ENCODE results near the gene SH3BP1.

The SH3BP1 gene

DNA sequence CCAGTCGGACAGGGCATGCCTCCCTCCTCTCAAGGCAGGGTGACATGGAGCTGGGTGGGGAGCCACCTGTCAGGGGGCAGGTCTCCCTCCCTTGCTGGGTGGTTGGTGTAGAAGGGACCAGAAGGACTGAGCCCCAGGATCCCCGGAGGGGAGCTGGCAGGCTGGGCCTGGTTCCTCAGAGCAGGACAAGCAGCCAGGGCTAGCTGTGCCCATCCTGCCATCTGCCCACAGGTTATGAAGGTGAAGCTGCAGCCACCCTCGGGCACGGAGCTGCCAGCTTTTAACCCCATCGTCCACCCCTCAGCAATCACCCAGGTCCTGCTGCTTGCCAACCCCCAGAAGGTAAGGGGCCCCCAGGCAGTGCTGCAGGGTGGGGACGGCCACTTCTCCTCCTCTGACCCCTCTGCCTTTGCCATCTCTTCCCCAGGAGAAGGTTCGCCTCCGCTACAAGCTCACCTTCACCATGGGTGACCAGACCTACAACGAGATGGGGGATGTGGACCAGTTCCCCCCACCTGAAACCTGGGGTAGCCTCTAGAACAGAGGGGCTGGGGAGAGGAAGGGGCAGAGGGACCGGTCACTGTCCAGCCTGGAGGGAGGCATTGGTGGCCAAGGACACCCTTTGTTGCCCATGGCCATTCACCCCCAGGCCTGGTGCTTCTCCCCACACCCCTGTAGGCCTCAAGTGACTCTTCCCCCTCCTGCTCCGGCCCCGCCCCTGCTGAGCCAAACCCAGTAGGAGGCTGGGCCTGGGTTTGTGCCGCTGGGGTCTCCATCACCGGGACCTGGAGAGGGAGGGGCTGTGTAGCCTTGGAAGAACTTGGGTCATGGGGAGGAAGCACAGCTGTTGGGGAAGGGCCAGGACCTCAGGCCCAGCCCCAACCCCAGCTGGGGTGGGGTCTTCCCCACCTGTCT lies 7.0 kb upstream of the SH3BP1 start:
- DNase-seq (ENCODE audit: low spot score) = no peak
- FAIRE-seq = no peak

DNA sequence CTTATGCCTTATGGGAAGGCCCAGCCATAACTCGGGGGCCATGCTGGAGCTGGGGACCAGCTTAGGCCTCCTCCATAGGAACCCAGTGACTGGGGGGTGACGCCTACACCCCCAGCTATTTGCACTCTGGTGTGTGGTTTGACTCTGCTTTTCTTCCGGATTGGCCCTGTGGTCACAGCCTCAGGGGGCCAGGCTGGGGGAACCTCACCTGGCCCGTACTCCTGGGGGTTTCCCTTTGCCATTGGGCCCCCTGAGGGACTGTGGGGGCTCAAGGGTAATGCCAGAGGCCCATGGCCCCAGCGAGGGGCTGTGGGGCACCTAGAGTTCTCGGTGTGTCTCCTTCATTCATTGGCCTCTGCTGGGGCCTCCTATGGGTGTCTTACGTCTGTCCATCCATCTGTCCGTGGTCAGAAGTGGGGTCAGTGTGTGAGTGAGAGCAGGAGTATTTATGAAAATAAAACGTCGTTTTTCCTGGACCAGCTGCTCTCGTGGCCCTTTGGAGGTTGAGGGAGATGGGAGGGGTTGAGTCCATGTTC lies 6.3 kb upstream of the SH3BP1 start:
- FAIRE-seq (no peak), DNase-seq (ENCODE audit: low spot score) (no peak)

DNA sequence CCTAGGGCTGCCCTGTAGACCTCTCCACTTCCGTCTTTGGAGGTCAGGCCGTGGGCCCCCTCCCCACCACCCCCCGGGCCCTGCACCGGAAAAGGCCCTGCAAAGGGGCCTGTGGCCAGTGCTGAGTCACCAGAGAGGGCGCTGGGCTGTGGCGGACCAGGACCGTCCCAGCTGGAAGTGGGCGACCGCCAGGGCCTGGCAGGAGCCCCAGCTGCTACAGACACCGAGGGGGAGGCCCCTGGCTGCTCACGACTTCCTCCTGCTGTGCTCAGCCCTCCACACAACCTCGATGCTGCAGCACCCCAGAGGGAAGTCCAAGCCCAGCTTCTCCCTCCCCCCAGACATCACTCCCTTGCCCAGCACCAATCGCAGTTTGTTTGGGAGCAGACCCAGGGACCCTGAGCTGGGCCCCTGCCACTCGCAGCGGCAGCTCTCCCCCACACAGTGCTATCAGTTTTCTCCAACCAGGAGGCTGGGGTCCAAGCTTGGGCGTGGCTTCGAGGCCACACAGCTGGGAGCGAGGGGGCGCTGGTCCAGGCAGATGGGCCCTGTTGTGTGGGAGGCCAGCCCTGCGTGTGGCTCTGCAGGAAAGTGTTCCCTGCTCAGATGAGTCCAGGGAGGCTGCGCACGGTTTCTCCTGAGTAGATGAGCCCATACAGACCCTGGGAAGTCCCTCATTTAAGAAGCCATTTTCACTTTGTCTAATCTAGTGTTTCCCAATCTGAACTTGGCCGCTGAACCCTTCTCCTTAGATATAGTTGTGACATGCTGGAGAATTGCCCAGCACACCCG lies 5.6 kb upstream of the SH3BP1 start:
- FAIRE-seq (peak; percentile 77), DNase-seq (ENCODE audit: low spot score) (peak; percentile 80)

DNA sequence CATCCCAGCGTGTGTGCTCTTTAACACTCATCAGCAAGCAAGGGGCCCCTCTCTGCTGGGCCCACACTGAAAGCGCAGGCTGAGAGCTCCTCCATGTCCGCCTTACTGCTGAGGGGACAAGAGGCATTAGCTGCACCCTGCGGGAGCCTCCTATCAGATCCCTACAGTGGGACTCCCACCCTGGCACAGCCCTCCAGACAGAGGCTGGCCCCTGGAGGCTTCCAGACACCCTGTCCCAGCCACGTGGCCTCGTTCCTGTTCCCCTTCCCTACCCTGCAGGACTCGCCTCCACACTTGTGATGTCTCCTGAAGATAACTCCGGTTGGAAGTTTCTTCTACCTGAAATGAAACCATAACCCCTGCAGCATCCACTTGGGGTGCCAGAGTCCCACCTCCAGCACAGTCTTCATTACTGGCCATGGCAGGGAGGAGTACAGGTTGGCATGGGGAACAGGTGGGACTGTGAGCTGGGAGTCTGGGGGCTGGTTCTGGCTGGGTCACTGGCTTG lies 5.0 kb upstream of the SH3BP1 start:
- no peak for DNase-seq (ENCODE audit: low spot score)
- no peak for FAIRE-seq

DNA sequence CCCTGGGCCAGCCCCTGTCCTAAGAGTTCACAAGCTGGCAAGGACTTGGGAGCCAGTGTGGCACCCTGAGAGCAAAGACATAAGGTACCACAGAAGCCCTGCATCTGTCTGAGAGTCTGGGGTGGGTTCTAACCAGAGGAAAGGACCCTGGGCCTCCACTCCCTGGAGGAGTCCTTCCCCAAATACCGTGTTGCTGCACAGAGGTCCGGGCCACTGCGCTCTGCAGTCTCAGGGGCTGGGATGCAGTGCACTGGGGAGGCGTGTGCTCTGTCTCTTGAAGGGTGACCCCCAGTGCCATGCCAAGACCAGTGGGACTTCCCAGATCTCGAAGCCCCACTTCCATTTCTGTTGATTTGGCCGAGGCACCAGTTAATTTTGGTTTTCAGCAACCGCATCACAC lies 4.3 kb upstream of the SH3BP1 start:
- DNase-seq (ENCODE audit: low spot score) (no peak), FAIRE-seq (no peak)

DNA sequence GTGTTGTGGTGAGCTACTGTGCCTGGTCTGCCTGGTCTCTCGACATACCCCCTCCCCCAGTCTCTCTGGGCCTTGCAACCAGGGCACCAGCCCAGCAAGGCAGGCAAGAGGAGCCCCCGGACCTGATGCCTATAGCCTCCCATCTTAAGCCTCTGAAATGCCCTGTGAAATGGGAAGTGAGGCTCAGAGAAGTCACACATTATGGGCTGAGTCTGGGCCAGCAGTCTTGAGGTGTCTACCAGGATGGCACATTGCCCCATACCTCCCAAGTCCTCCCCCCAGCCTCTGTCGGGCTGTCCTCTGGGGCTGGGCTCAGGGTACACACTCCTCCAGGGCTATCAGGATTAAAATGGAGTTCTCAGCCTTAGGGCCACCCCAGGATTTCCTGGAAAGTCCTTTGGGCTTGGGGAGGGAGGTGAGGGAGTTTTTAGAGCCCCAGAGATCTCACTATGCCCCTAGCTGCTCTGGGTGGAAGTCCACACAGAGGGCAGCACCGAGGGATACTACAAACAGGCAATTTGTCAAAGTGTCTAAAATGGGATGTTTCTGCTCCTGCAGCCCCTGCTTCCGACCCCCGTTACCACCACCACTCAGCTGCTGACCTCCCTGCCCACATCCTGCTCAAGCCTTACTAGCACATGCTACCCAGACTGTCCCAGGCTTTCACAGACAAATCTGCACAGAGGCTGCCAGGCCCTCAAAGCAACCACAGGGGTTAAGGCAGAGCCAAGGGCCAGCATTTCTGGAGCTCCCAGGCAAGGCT lies 3.1 kb upstream of the SH3BP1 start:
- peak; percentile 5 for DNase-seq (ENCODE audit: low spot score)

DNA sequence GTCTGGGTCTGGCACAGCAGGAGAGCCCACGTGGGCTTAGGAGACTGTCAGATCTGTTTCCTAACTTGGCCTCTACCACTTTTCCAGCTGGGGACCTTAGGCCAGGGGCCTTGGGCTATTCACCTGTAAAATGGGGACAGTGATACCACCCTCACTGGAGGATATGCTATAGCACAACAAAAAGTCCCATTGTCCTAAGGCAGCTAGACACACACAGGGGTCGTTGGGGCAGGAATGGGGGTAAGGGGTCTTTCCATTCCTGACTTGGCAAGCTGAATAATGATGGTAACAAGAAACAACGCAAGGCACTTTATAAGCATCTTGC lies 2.6 kb upstream of the SH3BP1 start:
- FAIRE-seq (no peak), DNase-seq (ENCODE audit: low spot score) (no peak)

More for the DNA sequence above, 3.1 kb upstream of the SH3BP1 start:
- no peak for FAIRE-seq

DNA sequence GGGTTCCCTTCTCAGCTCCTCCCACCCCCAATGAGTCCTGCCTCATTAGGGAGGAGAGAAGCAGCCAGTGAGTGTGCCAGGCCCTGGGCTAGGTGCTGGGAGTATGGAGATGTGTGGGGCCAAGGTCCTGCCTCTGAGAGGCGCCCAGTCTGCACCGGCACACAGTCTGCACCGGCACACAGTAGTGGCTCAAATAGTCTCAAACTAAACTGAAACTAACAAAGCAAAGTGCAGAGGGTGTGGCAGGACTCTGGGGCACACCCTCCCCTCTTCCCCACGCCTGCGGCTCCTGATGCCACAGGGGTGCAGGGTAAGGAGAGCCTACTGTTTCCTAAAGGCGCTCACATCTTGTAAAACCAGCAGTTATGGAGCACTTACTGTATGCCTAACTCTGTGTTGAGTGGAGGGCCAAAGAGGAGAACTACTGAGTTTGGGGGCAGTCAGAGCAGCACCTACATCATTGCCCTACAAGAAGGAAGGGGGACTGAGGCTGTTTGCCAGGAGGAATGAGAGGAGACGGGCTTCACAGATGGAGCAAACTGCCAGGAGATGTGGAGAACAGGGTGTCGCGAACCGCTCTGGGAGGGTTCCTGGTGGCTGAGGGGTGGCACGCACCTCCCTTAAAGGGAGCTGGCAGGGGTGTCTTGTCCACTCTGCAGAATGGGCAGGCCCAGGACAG lies 939 bp upstream of the SH3BP1 start:
- DNase-seq (ENCODE audit: low spot score) (no peak), FAIRE-seq (no peak)

DNA sequence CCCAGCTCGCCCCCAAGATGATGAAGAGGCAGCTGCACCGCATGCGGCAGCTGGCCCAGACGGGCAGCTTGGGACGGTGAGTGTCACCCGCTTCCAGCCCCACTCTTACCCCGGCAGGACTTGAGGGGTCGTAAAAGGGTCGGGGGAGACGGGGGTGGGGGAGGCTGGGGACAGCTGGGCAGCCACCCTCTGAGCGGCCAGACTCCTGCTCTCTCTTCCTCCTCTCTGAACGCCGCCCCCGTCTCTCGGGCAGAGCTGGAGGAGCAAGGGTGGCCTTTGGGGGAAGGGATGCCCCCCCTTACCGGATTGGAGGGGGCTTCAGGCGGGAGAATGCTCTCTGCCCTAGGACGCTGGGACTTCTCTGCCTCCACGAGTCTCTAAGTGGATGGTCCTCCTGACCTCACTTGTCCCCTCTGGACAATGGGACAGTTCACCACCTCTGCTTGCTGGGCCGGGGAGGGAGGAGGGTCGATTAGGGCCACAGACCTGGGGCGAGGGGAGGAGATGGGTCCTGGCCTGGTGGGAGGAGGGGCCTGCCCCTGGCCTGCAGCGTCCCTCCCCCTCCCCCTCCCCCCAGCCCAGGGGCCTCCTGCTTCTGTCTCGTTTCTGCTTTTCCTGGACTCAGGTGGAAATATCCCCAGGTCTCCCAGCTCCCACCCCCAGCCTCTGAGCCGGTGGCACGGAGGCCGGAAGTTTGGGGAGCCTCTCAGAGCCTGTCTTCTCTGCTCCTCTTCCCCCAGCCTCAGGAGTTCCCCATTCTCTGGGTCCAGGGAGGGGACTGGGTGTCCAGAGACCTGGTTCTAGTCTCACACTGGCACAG lies 512 bp downstream of the SH3BP1 start:
- no peak for FAIRE-seq
- no peak for DNase-seq (ENCODE audit: low spot score)

DNA sequence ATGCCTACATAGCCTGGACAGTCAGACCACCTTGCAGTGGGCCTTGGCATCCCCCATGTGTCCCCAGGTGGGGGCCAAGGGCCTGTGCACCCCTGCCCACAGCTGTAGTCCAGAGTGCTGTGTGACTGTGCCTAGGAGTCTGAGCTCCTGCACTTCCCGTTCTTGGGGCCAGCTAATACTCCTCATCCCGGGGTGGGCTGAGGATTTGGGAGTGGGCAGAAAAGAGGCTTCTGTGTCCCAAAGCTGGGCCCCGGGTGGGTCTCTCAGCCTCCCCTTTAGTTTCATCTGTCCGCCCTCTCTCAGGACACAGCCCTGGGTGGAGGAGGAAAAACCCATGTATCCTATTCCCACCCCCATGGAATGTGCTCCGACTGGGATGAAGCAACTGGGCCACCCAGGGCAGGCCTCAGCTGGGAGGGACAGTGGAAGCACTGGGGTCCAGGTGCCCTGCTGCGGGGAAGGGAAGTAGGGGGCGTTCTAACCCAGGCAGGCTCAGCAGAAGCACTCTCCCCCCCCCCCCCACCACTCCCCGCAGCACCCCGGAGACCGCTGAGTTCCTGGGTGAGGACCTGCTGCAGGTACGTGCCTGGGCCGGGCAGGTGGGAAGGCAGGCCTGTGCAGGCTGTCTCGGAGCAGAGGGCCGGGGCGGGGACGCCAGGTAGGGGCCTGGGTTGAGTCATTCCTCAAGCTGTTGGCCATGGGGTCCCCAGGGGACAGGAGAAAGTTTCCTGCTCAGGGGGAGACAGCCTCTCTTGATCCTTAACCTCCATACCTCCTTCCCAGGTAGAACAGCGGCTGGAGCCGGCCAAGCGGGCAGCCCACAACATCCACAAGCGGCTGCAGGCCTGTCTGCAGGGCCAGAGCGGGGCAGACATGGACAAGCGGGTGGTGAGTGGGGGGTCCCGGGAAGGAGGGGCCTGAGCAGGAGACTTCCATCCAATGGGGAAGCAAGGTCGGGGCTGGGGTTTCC lies 1.4 kb downstream of the SH3BP1 start:
- DNase-seq (ENCODE audit: low spot score) = no peak
- no peak for FAIRE-seq

DNA sequence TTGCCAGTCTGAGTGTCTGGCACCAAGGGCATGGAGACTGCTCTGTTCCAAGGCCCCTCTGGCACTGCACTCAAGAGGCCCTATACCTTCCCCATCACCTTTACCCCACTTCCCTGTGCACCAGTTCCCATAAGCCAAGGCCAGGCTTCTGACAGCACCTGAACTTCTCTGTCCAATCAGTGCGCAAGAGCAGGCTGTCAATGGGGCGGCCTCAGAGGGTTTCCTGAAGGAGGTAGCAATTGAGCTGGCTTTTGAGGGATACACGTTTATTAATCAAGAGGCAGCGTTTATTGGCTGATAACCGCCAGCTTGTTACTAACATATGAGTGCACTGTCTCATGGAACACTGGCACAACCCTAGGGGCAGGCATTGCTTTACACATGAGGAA lies 2.1 kb downstream of the SH3BP1 start:
- no peak for FAIRE-seq

DNA sequence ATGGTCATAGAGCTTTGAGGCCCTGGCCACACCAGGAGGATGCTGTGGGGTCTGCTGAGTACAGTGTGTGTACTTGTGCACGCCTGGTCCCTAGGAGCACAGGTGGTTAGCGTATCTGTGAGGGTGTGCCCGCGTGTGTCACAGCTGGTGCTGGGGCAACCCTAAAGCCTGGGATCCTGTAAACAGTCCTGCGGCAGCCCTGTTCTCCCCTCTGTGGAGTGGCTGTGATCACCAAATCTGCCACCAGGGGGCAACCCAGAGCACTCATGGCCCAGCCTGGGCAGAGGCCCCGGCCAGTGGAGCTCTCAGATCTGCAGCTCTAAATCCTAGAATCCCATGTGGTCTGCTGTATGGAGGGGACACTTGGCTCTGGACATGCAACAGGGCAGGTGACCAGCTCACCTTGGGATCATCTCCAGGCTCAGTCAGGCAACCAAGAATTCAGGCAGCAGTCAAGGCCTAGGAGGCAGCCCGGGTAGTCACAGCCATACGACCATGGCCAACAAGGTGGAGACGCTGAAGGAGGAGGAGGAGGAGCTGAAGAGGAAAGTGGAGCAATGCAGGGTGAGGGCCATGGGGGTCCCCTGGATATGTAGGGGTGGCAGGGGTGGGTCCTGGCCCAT lies 3.9 kb downstream of the SH3BP1 start:
- no peak for FAIRE-seq
- peak; percentile 36 for DNase-seq (ENCODE audit: low spot score)

More for the DNA sequence above, 2.1 kb downstream of the SH3BP1 start:
- no peak for DNase-seq (ENCODE audit: low spot score)

DNA sequence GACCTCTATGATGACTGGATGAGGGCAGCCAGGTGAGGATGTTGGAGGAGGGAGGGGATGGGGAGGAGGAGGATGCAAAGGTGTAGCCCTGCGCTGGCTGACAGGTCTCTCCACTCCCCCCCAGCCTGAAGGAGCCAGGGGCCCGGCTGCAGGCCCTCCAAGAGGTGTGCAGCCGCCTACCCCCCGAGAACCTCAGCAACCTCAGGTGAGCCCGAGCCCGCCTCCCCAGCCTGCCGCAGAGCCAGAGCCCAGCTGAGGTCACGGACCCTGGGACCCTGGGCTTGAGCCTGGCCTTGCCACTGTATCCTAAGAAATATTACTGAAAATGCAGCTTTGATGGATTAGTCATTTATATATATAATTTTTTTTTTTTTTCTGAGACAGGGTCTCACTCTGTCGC lies 7.8 kb downstream of the SH3BP1 start:
- no peak for DNase-seq (ENCODE audit: low spot score)
- FAIRE-seq = no peak

DNA sequence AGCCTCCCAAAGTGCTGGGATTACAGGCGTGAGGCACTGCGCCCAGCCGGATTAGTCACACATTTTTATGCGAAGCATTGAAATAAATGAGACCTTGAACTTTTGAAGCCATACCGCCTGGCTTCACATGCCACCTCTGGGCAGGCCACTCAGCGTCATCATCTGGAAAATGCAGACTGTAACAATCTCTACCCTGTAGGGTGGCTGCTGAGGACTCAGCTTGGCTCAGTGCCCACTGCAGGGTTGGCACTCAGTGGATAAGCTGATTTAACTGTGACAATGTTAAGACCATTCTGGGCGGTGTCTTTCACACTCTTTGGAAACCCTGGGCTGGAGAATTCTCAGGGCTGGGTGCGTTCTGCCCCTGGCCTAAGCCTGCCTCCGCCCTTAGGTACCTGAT lies 8.5 kb downstream of the SH3BP1 start:
- DNase-seq (ENCODE audit: low spot score) (peak; percentile 15), FAIRE-seq (no peak)

DNA sequence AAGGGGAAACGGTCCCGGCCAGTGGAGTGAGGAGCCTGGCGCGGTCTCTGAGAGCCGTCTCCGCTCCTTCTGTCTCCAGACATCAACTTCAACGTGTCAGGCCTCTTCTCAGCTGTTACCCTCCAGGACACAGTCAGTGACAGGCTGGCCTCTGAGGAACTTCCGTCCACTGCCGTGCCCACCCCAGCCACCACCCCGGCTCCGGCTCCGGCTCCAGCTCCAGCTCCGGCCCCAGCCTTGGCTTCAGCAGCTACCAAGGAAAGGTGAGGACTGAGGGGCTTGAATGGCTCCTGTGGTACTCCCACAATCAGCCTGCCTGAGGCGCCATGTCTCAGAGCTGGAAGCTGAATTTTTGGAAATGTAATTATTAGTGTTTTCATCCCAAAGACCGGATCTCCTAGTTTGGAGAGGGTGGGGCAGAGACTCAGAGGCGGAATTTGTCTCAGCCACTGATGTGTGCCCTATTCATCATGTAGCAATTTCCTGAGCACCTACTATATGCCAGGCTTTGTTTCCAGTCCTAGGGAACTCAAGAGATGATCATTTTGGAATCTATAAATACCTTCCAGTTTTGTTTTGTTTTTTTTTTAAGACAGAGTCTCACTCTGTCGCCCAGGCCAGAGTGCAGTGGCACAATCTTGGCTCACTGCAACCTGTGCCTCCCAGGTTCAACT lies 11.1 kb downstream of the SH3BP1 start:
- DNase-seq (ENCODE audit: low spot score) (no peak), FAIRE-seq (no peak)

DNA sequence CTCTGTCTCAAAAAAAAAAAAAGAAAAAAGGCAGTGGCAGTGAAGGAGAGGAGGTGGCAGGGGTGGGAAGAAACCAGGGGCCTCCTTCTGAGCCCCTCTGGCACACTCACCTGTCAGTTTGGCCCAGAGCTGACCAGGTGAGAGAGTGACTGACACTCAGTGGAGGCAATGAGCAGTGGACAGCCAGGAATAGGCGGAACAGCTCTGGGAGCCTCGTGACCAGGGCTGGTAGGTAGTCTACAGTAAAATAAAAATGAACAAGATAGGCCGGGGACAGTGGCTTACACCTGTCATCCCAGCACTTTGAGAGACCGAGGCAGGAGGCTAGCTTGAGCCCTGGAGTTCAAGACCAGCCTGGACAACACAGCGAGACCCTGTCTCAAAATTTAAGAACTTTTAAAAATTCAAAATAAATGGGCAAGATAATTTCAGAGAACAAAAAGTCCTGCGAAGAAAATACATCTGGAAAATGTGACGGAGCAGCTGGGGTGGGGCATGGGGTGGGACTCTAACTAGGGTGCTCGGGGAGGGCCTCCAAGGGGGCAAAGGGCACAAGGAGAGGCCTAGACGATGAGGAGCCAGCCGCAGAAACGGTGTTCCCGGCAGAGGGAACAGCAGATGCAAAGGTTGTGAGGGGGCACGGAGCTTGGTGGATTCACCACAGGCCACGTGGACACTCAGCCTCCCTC lies 15.2 kb downstream of the SH3BP1 start:
- DNase-seq (ENCODE audit: low spot score) (no peak), FAIRE-seq (no peak)

DNA sequence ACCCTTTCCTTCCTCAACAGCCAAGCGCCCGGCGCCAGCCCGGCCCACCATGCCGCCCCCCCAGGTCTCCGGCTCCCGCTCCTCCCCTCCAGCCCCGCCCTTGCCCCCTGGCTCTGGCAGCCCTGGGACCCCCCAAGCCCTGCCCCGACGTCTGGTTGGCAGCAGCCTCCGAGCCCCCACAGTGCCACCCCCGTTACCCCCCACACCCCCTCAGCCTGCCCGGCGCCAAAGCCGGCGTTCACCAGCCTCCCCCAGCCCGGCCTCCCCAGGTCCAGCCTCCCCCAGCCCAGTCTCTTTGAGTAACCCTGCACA lies 15.7 kb downstream of the SH3BP1 start:
- FAIRE-seq (no peak), DNase-seq (ENCODE audit: low spot score) (no peak)
